ENCODE data around the gene P4HA1.
"Not testable (repeated sequence)": the region's sequence is repeated elsewhere in the genome, so short reads cannot be mapped to it uniquely, and the experiment has no call there.

The P4HA1 gene

DNA sequence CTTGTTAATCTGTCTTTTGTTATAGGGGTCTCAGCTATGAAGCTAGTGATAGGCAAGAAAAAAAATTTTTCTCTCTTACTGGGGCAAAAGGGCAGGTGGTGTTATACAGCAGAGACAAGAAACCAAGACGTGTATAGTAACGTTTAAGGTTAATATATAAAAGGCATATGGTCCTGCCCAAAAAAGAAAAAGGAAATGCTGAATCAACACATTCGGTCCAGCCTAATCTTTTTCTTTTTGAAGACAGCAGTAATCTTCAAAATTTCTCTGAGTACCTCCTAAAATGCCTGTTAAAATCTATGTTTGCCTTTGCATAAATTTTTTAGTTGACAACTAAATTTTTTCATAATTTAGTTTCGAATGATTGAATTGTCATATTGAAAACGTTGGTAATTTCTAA, 54.5 kb downstream of the P4HA1 start:
- no peak for DNase-seq

DNA sequence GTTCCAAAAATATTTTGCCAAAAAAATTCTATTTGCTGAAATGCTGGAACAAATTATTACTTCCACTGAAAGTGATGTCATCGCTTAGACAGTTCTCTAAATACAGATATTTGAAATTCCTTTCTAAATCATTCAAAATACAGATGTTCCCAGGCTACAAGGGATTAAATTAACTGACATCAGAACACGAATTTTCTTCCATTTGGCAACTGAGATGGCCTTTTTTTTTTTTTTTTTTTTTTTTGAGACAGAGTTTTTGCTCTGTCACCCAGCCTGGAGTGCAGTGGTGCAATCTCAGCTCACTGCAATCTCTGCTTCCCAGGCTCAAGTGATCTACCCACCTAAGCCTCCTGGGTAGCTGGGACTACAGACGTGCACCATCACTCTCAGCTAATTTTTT, 57.0 kb downstream of the P4HA1 start:
- no peak for DNase-seq

DNA sequence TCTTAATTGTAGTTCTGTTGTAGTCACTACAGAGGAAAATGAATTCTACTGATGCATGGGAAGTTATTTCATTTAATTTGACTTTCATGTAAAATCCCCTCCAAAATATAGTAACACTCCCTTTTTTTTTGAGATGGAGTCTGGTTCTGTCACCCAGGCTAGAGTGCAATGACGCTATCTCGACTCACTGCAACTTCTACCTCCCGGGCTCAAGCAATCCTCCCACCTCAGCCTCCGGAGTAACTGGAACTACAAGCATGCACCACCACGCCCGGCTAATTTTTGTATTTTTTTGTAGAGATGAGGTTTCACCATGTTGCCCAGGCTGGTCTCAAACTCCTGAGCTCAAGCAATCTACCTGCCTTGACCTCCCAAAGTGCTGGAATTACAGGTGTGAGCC, 60.4 kb downstream of the P4HA1 start:
- DNase-seq = not testable (repeated sequence)

DNA sequence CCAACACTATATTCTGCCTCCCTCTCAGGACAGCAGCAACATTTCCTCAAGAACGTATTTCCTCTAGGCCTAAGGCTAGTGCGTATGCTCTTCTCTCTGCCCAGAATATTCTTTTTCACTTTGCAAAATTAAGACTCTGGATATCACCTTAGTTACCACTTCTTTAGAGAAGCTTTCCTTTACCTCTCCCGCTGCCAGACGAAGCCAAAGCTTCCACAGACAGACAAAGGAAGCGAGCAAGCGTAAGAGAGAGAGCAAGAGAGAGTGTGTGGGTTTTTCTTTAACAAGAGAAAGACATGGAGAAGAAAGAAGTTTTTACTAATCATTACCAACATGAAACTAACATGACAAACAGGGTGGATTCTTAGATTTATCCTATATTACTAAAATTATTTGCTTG, 64.1 kb downstream of the P4HA1 start:
- DNase-seq = no peak

DNA sequence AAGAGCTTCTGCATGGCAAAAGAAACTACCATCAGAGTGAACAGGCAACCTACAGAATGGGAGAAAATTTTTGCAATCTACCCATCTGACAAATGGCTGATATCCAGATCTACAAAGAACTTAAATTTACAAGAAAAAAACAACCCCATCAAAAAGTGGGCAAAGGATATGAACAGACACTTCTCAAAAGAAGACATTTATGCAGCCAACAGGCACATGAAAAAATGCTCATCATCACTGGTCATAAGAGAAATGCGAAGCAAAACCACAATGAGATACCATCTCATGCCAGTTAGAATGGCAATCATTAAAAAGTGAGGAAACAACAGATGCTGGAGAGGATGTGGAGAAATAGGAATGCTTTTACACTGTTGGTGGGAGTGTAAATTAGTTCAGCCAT, 70.0 kb downstream of the P4HA1 start:
- not testable (repeated sequence) for DNase-seq

DNA sequence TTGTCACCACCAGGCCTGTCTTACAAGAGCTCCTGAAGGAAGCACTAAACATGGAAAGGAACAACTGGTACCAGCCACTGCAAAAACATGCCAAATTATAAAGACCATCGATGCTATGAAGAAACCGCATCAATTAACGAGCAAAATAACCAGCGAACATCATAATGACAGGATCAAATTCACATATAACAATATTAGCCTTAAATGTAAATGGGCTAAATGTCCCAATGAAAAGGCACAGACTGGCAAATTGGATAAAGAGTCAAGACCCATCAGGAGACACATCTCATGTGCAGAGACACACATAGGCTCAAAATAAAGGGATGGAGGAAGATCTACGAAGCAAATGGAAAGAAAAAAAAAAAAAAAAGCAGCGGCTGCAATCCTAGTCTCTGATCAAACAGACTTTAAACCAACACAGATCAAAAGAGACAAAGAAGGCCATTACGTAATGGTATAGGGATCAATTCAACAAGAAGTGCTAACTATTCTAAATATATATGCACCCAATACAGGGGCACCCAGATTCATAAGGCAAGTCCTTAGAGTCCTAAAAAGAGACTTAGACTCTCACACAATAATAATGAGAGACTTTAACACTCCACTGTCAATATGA, 73.1 kb downstream of the P4HA1 start:
- not testable (repeated sequence) for DNase-seq

DNA sequence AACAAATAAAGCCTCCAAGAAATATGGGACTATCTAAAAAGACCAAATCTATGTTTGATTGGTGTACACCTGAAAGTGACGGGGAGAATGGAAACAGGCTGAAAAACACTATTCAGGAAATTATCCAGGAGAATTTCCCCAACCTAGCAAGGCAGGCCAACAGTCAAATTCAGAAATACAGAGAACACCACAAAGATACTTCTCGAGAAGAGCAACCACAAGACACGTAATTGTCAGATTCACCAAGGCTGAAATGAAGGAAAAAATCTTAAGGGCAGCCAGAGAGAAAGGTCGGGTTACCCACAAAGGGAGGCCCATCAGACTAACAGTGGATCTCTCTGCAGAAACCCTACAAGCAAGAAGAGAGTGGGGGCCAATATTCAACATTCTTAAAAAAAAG, 73.7 kb downstream of the P4HA1 start:
- DNase-seq = not testable (repeated sequence)

DNA sequence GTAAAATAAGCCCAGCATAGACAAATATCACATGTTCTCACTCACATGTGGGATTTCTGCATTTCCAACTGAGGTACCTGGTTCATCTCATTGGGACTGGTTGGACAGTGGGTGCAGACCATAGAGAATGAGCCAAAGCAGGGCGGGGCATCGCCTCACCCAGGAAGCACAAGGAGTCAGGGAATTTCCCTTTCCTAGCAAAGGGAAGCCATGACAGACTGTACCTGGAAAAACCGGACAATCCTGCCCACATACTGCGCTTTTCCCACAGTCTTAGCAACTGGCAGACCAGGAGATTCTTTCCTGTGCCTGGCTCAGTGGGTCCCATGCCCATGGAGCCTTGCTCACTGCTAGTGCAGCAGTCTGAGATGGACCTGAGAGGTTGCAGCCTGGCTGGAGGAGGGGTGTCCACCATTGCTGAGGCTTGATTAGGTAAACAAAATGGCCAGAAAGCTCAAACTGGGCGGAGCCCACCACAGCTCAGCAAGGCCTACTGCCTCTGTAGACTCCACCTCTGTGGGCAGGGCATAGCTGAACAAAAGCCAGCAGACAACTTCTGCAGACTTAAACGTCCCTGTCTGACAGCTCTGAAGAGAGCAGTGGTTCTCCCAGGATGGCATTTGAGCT, 75.0 kb downstream of the P4HA1 start:
- not testable (repeated sequence) for DNase-seq

DNA sequence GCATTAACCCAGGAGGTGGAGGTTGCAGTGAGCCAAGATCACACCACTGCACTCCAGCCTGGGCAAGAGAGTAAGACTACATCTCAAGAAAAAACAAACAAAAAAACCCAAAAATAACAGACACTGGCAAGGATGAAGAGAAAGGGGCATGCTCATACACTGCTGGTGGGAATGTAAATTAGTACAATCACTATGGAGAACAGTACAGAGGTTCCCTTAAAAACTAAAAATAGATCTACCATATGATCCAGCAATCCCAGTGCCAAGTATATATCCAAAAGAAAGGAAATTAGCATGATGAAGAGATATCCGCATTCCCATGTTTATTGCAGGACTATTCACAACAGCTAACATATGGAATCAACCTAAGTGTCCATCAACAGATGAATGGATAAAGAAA, 75.6 kb downstream of the P4HA1 start:
- DNase-seq = no peak

DNA sequence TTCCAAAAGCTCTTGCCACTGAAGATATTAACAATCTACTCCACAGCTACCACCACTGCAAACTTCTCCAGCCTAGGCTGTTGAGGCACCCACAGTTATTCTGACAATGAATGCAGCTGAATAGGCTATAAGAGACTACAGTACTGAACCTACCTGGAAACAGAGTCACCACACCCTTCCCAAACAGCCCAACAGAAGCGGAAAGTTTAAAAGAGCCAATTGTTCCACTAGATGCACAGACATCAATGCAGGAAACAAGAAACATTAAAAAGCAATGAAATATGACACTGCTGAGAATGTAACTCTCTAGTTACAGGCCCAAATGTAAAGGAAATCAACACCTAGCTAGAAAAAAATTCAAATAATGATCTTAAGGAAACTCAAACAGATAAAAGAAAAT, 77.6 kb downstream of the P4HA1 start:
- no peak for DNase-seq

DNA sequence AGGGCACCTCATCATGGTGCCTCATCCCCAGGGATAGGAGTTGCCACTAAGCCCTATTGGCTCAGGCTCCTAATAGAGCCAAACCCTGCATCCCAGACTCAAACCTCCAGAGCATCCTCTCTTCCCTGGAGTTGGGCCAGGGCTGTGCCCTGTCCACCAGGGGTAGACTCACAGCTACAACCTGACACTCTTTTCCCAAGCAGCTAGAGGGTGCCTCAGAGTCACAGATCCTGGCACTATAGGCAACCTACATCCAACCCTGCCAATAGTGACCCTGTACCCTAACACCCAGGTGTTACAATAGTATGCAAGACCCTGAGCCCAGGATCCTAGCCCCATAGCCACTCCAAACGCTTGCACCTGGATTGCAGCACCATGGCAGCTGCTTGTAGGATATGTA, 78.0 kb downstream of the P4HA1 start:
- DNase-seq = no peak

DNA sequence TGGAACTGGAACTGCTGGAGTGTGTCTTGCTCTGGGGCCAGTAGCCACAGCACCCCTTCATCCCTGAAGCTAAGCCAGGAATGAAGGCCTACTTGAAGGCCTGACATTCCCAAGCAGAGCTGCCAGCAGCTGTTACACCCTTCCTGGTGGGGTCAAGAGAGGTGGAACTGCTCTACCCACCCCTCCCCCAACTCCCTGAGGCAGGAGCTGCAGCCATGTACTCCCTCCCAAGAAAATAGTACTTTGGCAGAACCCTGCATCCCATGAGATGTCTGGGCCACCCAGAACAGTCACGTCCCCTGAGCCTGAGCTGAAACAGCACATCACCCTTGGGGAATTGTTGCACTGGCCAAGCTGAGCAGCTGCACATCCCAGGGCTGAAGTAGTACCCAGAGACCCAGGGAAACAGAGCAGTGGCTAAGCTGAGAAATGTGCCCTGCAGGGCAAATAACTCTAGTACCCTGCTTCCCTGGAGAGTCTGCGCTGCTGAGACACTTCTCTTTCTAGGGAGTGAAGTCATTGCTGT, 78.6 kb downstream of the P4HA1 start:
- DNase-seq = no peak

DNA sequence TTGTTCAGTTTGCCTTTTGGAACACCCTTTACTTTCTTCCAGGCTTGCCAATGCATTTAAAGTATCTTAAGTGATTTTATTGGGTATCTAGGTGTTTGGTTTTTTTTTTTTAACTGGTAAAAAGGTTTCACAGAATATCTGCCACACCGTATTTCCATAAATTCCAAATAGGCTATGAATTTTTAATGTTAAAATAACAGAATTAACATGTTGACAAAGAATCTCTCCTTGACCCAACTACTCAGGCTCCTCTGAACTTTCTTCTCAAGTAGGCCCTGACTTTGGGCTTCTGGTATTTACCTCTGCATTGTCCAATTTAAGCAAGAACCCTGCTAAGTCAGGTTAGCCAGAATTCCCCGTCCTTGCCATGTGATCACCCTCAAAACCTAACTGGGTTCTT, 80.9 kb downstream of the P4HA1 start:
- DNase-seq = no peak

DNA sequence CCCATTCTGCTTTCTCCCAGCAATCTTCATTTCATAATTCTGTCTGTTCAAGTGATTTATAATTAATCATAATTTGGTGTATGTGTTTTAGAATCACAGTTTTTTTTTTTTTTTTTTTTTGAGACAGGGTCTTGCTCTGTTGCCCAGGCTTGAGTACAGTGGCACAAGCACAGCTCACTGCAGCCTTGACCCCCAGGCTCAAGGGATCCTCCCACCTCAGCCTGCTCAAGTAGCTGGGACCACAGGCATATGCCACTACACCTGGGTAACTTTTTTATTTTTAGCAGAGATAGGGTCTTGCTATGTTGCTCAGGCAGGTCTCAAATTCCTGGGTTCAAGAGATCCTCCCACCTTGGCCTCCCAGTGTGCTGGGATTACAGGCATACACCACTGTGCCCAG, 92.8 kb downstream of the P4HA1 start:
- DNase-seq = no peak

DNA sequence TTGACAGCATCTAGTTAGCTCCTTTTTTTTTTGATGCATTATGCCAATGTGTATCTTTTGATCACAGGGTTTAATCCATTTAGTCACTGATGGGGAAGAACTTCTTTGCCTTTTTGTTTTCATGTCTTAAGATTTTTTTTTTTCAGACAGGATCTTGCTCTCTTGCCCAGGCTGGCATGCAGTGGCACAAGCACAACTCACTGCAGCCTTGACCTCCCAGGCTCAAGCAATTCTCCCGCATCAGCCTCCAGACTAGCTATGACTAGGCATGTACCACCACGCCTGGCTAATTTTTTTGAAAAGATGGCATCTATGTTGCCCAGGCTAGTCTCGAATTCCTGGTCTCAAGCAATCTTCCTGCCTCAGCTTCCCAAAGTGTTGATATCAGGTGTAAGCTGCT, 95.7 kb downstream of the P4HA1 start:
- no peak for DNase-seq

DNA sequence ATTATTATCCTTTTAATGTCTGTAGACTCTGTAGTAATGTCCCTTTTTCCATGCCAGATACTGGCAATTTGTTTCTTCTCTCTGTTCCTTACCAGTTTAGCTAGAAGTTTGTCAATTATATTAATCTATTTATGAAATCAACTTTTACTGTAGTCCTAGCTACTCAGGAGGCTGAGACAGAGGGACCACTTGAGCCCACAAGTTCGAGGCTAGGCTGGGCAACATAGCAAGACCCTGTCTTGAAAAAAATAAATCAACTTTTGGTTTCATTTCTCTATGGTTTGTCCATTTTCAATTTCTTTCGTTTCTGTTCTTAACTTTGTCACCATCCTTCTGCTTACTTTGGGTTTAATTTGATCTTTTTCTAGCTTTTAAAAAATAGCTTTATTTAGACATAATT, 99.6 kb downstream of the P4HA1 start:
- no peak for DNase-seq

DNA sequence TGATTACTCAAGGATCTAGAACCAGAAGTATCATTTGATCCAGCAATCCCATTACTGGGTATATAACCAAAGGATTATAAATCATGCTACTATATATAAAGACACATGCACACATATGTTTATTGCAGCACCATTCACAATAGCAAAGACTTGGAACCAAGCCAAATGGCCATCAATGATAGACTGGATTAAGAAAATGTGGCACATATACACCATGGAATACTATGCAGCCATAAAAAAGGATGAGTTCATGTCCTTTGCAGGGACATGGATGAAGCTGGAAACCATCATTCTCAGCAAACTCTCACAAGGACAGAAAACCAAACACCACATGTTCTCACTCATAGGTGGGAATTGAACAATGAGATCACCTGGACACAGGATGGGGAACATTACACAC, 101.2 kb downstream of the P4HA1 start:
- DNase-seq = not testable (repeated sequence)

DNA sequence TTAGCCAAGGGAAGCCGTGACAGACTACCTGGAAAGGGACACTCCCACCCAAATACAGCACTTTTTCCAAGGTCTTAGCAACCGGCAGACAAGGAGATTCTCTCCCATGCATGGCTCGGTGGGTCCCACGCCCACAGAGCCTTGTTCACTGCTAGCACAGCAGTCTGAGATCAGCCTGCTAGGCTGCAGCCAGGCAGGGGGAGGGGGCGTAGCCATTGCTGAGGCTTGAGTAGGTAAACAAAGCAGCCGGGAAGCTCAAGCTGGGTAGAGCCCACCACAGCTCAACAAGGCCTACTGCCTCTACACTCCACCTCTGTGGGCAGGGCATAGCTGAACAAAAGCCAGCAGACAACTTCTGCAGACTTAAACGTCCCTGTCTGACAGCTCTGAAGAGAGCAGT, 106.9 kb downstream of the P4HA1 start:
- DNase-seq = not testable (repeated sequence)

DNA sequence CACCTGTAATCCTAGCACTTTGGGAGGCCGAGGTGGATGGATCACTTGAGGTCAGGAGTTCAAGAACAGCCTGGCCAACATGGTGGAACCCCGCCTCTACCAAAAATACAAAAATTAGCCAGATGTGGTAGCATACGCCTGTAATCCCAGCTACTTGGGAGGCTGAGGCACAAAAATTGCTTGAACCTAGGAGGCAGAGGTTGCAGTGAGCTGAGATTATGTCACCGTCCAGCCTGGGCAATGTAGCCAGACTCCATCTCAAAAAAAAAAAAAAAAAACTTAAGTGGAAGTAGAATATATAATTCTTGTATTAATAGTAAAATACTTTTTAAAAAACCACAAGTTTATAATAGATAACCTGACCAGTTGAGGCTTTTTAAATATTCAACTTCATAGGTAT, 112.0 kb downstream of the P4HA1 start:
- not testable (repeated sequence) for DNase-seq

DNA sequence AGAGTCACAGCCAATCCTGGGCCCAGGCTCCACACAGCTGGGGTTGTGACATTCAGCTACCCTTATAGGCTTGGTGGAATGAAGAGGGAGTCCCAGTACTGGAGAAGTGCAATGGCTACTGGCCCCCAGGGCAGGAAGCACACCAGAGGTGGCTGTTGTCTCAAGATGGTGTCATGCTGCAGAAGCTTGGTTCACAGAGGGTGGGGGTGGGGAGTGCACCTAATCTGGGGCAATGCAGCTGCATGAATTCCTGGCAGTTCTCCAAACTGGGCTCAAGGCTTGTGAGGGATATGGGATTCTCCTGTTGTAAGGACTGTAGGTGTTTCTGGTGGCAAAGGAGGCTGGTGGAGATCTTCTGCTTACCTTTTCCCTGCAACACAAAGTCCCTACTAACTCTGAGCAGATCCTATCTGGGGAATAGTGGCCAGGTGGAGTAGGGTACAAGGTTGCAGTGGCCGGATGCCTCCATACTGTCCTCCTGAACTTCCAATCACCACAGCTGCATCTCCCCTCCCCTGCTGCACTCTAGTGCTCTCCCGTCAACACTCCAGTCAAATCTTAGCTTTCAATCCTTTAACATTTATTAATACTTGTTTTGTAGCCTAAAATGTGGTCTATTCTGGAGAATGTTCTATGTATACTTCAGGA, 114.7 kb downstream of the P4HA1 start:
- no peak for DNase-seq

DNA sequence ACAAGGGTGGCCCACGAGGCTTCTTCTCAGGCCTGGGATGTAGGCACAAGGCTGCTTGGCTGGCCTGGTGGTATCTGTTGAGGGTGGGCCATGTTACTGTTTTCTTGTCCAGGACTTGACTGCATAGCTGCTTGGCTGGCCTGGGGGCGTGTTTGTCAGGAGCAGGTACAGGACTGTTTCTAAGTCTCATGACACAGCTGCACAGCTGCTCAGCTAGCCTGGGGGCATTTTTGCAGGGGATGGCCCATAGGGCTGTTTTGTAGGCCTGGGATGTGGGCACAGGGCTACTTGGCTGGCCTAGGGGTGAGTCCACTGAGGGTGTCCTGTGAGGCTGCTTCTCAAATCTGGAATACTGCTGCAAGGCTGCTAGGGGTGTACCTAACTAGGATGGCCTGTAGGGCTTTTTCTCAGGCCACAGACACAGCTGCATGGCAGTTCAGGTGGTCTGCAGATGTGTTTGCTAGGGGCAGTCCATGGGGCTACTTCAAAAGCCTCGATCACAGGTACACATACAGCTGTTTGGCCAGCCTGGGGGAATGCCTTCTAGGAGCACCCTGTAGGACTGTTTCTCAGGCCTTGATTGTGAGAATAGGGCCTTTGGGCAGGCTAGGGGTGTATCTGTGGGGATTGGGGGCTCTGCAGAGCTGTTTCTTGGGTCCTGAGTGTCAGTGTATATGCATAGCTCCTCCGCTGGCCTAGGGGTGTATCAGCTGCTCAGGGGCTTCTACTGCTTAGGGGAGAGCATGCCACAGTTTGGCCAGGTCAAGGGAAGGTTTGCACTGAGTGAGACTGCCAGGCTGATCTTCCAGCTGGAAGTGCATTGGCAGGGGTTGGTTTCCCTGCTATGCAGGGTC, 115.4 kb downstream of the P4HA1 start:
- DNase-seq = no peak

DNA sequence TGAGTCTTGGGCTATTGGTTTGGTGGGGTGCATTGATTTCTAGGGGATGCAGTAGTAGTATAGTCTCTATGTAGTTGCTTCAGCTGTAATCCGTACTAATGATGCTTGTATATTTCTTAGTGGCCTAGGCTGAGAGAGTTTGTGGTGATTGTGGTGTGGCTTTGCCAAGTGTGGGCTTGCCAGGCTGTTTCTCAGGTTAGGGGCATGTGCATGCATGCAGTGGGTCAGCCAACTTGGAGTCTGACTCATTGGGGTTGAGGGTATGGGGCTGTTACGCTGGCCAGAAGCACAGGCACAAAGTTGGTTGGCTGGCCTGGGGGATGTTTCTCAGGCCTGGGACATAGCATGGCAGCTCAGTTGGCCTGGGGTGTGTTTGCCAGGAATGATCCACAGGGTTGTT, 116.3 kb downstream of the P4HA1 start:
- no peak for DNase-seq

DNA sequence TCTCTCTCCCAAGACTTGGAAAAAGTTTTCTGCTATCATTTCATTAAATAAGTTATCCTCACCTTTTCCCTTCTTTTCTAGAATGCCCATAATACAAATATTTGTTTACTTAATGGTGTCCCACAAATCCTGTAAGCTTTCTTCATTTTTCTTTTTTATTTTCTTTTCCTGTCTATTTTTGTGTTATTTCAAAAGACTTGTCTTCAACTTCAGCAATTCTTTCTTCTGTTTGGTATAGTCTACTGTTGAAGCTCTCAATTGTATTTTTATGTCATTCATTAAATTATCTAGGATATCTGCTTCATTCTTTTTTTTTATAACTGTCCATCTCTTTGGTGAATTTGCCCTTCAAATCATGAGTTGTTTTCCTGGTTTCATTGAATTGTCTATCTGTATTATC, 117.0 kb downstream of the P4HA1 start:
- DNase-seq = no peak

Data from activated CD4-positive, alpha-beta T cell treated with anti-CD3 and anti-CD28 coated beads for 1 hour (primary cell).